Measurements from ENCODE around the gene EHBP1L1.

- no peak for TF ChIP-seq CTCF (IDR thresholded peaks at IDR 0.05)
- TF ChIP-seq POLR2A (IDR thresholded peaks at IDR 0.05) = no peak
- TF ChIP-seq POLR2AphosphoS5 (IDR thresholded peaks at IDR 0.05) = no peak
These were observed 19.3 kb downstream of the EHBP1L1 start for GRCh38 chr11:65595131-65595530.
